Psoas muscle (tissue), 8 donors: ENCODE data around the gene NOS1AP. TPM values are rescaled to one million over a fixed set of nuclear protein-coding genes. Genes with fewer than 3 reads are reported as not detected.

ENCODE experiments used
- ATAC-seq, 4 donors: fragments of 200-7000 bp; cut with Tn5 transposase; one replicate each; pipeline ENCODE4 v1.9.1; 2020; ENCODE audit warnings: moderate library complexity in 3 of 4, mild to moderate bottlenecking in 2 of 4
- DNase-seq, 2 donors: peaks; one replicate each; pipeline ENCODE4 v3.0.0-alpha.2; 2020
- H3K27ac ChIP-seq: fragments of 200-600 bp; one replicate; pipeline ENCODE4 v1.8.0; 2022
- H3K27me3 ChIP-seq, 3 donors: fragments of 200-600 bp in 1 of 3; one replicate each; pipeline versions ENCODE4 v1.6.1 to v1.8.0; 2013 to 2022; ENCODE audit warnings: low read length in 2 of 3, mild to moderate bottlenecking in 2 of 3, moderate library complexity in 1 of 3; ENCODE audit not compliant: insufficient read depth in 3 of 3
- H3K36me3 ChIP-seq, 2 donors: fragments of 200-600 bp in 1 of 2; one replicate each; pipeline versions ENCODE4 v1.6.1 to v1.8.0; 2013 to 2022; ENCODE audit warnings: low read depth in 1 of 2, mild to moderate bottlenecking in 1 of 2, moderate library complexity in 1 of 2; ENCODE audit not compliant: insufficient read depth in 1 of 2
- H3K4me1 ChIP-seq: fragments of 200-600 bp; one replicate; pipeline ENCODE4 v1.8.0; 2022
- H3K4me3 ChIP-seq: fragments of 200-600 bp; one replicate; pipeline ENCODE4 v1.8.0; 2022; ENCODE audit warnings: mild to moderate bottlenecking
- H3K9me3 ChIP-seq: fragments of 200-600 bp; one replicate; pipeline ENCODE4 v1.8.0; 2022
- WGBS, 3 donors: extraction: QIAGEN DNeasy Blood & Tissue Kit; methylation state at CpG; one replicate each; pipeline versions ENCODE4 v1.1.6 to v1.1.7; 2013; 5-methylcytosine and 5-hydroxymethylcytosine counted together
- intact Hi-C, 2 donors: fragments of 100-400 bp; cut with DNase I; formaldehyde crosslinking; loops; one replicate each; pipeline versions ENCODE4 v1.11.0 to v1.14.2; 2022
- polyA plus RNA-seq, 3 donors: library from polyadenylated mRNA; stranded (reverse); fragments of 200-250 nt; gene quantifications; one replicate each; pipeline ENCODE4 v1.2.3, GENCODE V29; 2013
- total RNA-seq, 4 donors: library from RNA; stranded (reverse); fragmentation: NEBNext Ultra II Directional in 2 of 4; extraction: Animal tissue kit (Norgen Biotek cat#: 25700) in 2 of 4; gene quantifications; one replicate each; pipeline versions ENCODE4 v1.2.1 to v1.2.4, GENCODE V29; 2021 to 2023
- TF ChIP-seq, protein P1 (sequence below): fragments of 200-600 bp; IDR thresholded peaks from one replicate; pipeline ENCODE4 v1.8.0; 2022; ENCODE audit warnings: antibody characterized with exemption
- donor health status: healthy with polysubstance abuse.
- donor health status: DM: no; HTN: no; CAD: no; lungs with moderate emphysema.
- donor health status: Bipolar disorder and iron deficiency.
- donor health status: healthy.
- donor health status: DM: yes; HTN: yes; CAD: no.
- donor health status: DM: no; HTN: no; CAD: no.
- donor health status: DM: no; HTN: no; CAD: no.
- donor health status: DM: yes; HTN: yes; CAD: no.

Gene NOS1AP
- total and polyA plus RNA-seq, 7 donors: 0.10 to 0.76 (median 0.18) TPM

DNA sequence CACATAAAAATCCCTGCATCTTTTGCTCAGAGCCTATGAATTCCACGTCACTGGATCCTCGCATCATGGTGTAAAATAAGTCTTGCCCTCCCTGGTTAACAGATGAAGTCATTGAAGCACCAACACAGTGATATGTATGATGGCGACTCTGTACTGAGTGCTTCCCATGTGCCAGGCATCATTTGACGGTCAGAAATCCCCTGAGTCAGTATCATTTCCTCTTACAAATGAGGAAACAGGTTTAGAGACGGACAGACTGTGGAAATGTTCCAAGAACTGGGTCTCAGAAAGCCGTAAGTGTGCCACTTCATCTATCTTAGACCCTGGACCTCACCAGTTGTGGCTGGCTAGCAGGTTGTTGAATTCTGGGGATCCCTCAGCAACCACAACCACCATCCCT lies 40.8 kb upstream of the NOS1AP start:
- H3K4me3 ChIP-seq: no peak overlapping the region
- H3K36me3 ChIP-seq: no peaks in the 10 kb centered on the region
- TF ChIP-seq, protein P1, sequence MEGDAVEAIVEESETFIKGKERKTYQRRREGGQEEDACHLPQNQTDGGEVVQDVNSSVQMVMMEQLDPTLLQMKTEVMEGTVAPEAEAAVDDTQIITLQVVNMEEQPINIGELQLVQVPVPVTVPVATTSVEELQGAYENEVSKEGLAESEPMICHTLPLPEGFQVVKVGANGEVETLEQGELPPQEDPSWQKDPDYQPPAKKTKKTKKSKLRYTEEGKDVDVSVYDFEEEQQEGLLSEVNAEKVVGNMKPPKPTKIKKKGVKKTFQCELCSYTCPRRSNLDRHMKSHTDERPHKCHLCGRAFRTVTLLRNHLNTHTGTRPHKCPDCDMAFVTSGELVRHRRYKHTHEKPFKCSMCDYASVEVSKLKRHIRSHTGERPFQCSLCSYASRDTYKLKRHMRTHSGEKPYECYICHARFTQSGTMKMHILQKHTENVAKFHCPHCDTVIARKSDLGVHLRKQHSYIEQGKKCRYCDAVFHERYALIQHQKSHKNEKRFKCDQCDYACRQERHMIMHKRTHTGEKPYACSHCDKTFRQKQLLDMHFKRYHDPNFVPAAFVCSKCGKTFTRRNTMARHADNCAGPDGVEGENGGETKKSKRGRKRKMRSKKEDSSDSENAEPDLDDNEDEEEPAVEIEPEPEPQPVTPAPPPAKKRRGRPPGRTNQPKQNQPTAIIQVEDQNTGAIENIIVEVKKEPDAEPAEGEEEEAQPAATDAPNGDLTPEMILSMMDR: no peak
- H3K4me1 ChIP-seq: peaks cover 7% of the 10 kb centered on the region
- ATAC-seq: no peak
- WGBS, 3 donors: 46 to 53% (median 47%) methylated on average over 6 of the region's 6 CpGs
- no peak for DNase-seq
- no peaks in the 10 kb centered on the region for H3K9me3 ChIP-seq
- intact Hi-C loops: no loop called here
- H3K27me3 ChIP-seq: peaks cover 0 to 22% (median 0%) of the 10 kb centered on the region in 3 donors
- H3K27ac ChIP-seq: no peak overlapping the region

DNA sequence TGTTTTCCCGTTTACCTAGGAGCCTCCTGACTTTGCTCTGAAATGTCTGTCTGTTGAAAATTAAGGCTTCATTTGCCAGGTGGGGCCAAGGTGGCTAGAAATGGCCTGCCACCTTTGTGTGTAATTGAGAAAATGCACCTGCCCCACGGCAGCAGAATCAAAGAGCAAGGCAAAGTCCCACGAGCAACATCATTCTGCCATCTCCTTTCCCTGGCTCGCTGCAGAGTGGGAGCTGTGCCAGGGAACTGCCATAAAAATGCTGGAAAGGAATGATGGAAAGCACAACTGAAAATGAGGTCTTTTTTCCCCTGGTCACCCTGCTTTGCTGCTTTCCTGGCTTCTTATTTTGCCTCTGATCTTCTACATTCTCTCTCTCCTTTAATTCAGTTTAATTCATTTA lies 40.3 kb upstream of the NOS1AP start:
- Histone ChIP-seq H3K27ac (no peak overlapping the region), H3K27me3 (peaks cover 0 to 22% (median 0%) of the 10 kb centered on the region in 3 donors), H3K4me3 (no peak overlapping the region), H3K4me1 (peaks cover 11% of the 10 kb centered on the region), H3K9me3 (no peaks in the 10 kb centered on the region), H3K36me3 (no peaks in the 10 kb centered on the region)
- TF ChIP-seq, protein P1: no peak
- WGBS, 3 donors: 22 to 45% (median 23%) methylated on average over 4 of the region's 4 CpGs
- no peak for DNase-seq
- no peak for ATAC-seq
- intact Hi-C loops: no loop called here

DNA sequence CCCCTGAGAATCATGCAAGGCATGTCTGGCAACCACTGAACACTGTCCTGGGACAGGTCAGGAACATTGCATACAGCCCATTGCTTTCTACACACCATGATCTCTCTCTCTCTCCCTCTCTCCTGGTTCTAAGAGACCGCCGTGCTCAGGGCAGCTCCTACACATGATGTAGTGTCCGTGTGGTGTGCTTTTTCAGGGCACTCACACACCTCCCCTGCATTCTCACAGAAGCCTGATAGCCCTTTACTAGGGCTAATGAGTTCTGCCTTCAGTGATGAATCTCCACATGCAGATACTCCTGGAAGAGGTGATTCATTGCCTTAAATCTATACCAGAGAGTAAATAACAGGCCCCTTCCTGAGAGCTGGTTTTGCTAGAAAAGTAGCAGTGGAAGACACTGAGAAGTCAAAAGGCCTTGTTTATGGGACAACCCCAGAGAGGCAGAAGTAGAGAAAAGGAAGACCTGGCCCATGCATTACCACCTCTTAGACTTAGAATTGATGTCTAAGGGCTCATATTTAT lies 38.7 kb upstream of the NOS1AP start:
- TF ChIP-seq, protein P1: no peak
- ATAC-seq (no peak), DNase-seq (no peak)
- Histone ChIP-seq H3K27me3 (peaks cover 0 to 15% (median 0%) of the 10 kb centered on the region in 3 donors), H3K4me1 (peaks cover 8% of the 10 kb centered on the region), H3K4me3 (no peak overlapping the region), H3K9me3 (no peaks in the 10 kb centered on the region), H3K27ac (no peak overlapping the region), H3K36me3 (no peaks in the 10 kb centered on the region)
- intact Hi-C loops: no loop called here
- WGBS, 3 donors: 97 to 98% (median 98%) methylated on average over 3 of the region's 3 CpGs

DNA sequence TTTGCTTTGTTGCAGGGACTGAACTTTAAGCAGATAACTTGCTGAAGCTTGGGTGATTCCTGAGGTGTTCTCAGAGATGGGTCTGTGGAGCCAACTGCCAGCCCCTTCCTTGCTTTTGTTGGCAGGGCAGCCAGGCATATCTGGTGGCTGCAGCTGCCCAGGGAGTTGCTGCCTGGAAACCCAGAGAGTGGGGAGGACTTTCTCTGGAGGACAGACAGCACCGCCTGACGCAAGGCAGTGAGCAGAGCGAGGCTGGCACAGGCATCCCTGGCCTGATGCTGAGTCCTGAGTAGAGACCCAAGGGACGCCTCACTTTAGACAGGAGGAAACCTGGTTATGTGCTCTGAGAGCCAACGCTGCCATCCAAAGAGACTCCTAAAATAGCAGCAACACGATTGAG lies 36.1 kb upstream of the NOS1AP start:
- H3K9me3 ChIP-seq: no peaks in the 10 kb centered on the region
- peaks cover 8% of the 10 kb centered on the region for H3K4me1 ChIP-seq
- WGBS, 3 donors: 18 to 27% (median 21%) methylated on average over 6 of the region's 6 CpGs
- H3K36me3 ChIP-seq: no peaks in the 10 kb centered on the region
- ATAC-seq (peak; percentile 86 to 95 (median 90)), DNase-seq (peak; percentile 42 to 65)
- TF ChIP-seq, protein P1: no peak
- no peaks in the 10 kb centered on the region for H3K27me3 ChIP-seq
- no peak overlapping the region for H3K4me3 ChIP-seq
- intact Hi-C loops: no loop called here
- peak overlapping the region; percentile 58 for H3K27ac ChIP-seq

DNA sequence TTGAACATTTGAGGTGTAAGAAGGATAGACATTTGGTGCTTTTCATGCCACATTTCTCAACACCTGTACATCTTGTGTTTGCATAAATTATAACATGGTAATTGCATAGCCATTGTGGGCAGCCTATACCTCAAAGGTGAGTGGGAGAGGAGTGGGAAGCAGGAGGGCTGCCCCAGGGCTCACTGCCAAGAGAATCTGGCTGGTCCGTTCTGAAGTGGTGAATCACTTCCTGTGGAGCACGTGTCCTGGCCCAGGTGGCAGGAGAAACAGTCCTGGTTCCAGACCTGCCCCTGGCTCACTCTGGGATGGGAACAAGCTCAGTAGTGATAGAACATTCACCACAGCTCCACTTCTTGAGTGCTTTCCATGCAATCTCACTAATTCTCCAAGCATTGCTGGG lies 34.2 kb upstream of the NOS1AP start:
- Histone ChIP-seq H3K4me3 (no peak overlapping the region), H3K4me1 (peaks cover 8% of the 10 kb centered on the region), H3K9me3 (no peaks in the 10 kb centered on the region), H3K36me3 (no peaks in the 10 kb centered on the region), H3K27me3 (no peaks in the 10 kb centered on the region), H3K27ac (no peak overlapping the region)
- no peak for ATAC-seq
- intact Hi-C loops: loop anchor here (2.0 to 5.0 kb wide), 2 partner anchors 173 to 242 kb away; no protein-coding TSS in a partner anchor
- 39 to 52% (median 40%) methylated on average over 2 of the region's 2 CpGs for WGBS, 3 donors
- DNase-seq: no peak
- TF ChIP-seq, protein P1: no peak
